Activated B cell treated with CpG ODN at 0.5 μM for 24 hours (primary cell): ENCODE data around the gene ARHGAP15. TPM values are rescaled to one million over a fixed set of nuclear protein-coding genes. Genes with fewer than 3 reads are reported as not detected.

ENCODE experiments used
- ATAC-seq: fragments of 200-7000 bp; cut with Tn5 transposase; one replicate; pipeline ENCODE4 v1.10.0; 2021; ENCODE audit warnings: low read depth, mild to moderate bottlenecking, moderate library complexity
- CTCF ChIA-PET: fragments of 350-600 bp; sonication (Branson Sonifier 250); formaldehyde crosslinking; loops from one replicate; lab custom pipeline; 2021; ENCODE audit warnings: antibody characterized with exemption; lab: Charles Lee
- POLR2A ChIA-PET: fragments of 350-600 bp; sonication (Branson Sonifier 250); formaldehyde crosslinking; loops from one replicate; lab custom pipeline; 2021; ENCODE audit warnings: antibody characterized with exemption; lab: Charles Lee
- DNase-seq: peaks from one replicate; pipeline ENCODE4 v3.0.0; 2022
- H3K27ac Mint-ChIP-seq: one replicate; pipeline ENCODE4 v1.8.0; 2020; ENCODE audit warnings: mixed read lengths
- H3K27me3 Mint-ChIP-seq: one replicate; pipeline ENCODE4 v1.8.0; 2021; ENCODE audit warnings: mixed read lengths
- H3K36me3 Mint-ChIP-seq: one replicate; pipeline ENCODE4 v1.8.0; 2021; ENCODE audit warnings: low read depth, mixed read lengths
- H3K4me1 Mint-ChIP-seq: one replicate; pipeline ENCODE4 v1.8.0; 2021; ENCODE audit warnings: mixed read lengths
- H3K4me3 Mint-ChIP-seq: one replicate; pipeline ENCODE4 v1.8.0; 2020; ENCODE audit warnings: mild to moderate bottlenecking, mixed read lengths
- H3K9me3 Mint-ChIP-seq: one replicate; pipeline ENCODE4 v1.8.0; 2020; ENCODE audit warnings: mixed read lengths
- CTCF ChIP-seq: fragments of 200-600 bp; IDR thresholded peaks from one replicate; pipeline ENCODE4 v1.8.0; 2022; ENCODE audit warnings: antibody characterized with exemption, mild to moderate bottlenecking
- intact Hi-C: fragments of 100-400 bp; cut with micrococcal nuclease; formaldehyde crosslinking; loops from one replicate; pipeline ENCODE4 v1.15.1; 2024
- total RNA-seq: library from RNA; stranded (reverse); gene quantifications from 2 replicates; pipeline ENCODE4 v1.2.3, GENCODE V29; 2022

ARHGAP15 gene
- total RNA-seq, 1 donor from 2014 or later, result 112 TPM

- TF ChIP-seq CTCF, result no peak
- POLR2A ChIA-PET, result no interaction called here
- ATAC-seq (no peak), DNase-seq (no peak)
- no peak overlapping the region for H3K27ac Mint-ChIP-seq
- intact Hi-C loops, result no loop called here
- peaks cover 10% of the 10 kb centered on the region for H3K4me1 Mint-ChIP-seq
- H3K9me3 Mint-ChIP-seq, result no peaks in the 10 kb centered on the region
- H3K4me3 Mint-ChIP-seq, result no peak overlapping the region
- CTCF ChIA-PET, result no interaction called here
- H3K36me3 Mint-ChIP-seq, result no peaks in the 10 kb centered on the region
- no peaks in the 10 kb centered on the region for H3K27me3 Mint-ChIP-seq
Observed at GRCh38 chr2:143802242-143802641, 673.0 kb downstream of the ARHGAP15 start.

GRCh38 chr2:143802871-143803650 lies 673.8 kb downstream of the ARHGAP15 start:
- CTCF ChIA-PET, result no interaction called here
- POLR2A ChIA-PET, result interaction anchor here (0.7 kb wide), 2 partner anchors 179 to 261 kb away, joined by 3 to 6 read pairs; no protein-coding TSS in a partner anchor

DNA sequence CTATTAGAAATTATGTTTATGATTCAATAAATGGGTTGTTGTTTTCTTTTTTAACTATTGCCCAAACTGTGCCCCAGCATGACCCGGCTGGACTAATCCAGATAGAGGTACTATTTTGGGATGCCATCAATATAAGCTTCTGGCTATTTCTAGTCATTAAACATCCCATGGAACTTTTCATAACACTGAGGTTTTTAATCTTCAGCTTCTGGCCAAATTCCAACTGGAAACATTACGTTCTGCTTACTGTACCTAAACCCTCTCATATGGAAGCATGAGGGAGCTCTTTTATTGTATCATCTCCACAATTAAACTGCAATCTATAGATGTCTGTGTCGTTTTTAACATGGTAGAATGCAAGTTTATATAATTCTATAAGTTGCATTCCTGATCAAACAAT lies 674.7 kb downstream of the ARHGAP15 start:
- CTCF ChIA-PET, result no interaction called here
- H3K9me3 Mint-ChIP-seq, result no peaks in the 10 kb centered on the region
- H3K27ac Mint-ChIP-seq, result no peak overlapping the region
- no peaks in the 10 kb centered on the region for H3K36me3 Mint-ChIP-seq
- no peaks in the 10 kb centered on the region for H3K27me3 Mint-ChIP-seq
- POLR2A ChIA-PET, result no interaction called here
- DNase-seq (no peak), ATAC-seq (no peak)
- no peak for TF ChIP-seq CTCF
- H3K4me1 Mint-ChIP-seq, result peaks cover 10% of the 10 kb centered on the region
- intact Hi-C loops, result no loop called here
- H3K4me3 Mint-ChIP-seq, result no peak overlapping the region

More at GRCh38 chr2:143802871-143803650, 673.8 kb downstream of the ARHGAP15 start:
- H3K9me3 Mint-ChIP-seq, result no peaks in the 10 kb centered on the region
- intact Hi-C loops, result no loop called here
- no peak for TF ChIP-seq CTCF
- no peaks in the 10 kb centered on the region for H3K27me3 Mint-ChIP-seq
- peak; percentile 31 for ATAC-seq
- peaks cover 10% of the 10 kb centered on the region for H3K4me1 Mint-ChIP-seq
- H3K4me3 Mint-ChIP-seq, result peak overlapping the region; percentile 16
- no peak overlapping the region for H3K27ac Mint-ChIP-seq
- DNase-seq, result no peak
- no peaks in the 10 kb centered on the region for H3K36me3 Mint-ChIP-seq

GRCh38 chr2:143805666-143806065 lies 676.4 kb downstream of the ARHGAP15 start:
- H3K4me1 Mint-ChIP-seq, result peaks cover 10% of the 10 kb centered on the region
- TF ChIP-seq CTCF, result no peak

DNA sequence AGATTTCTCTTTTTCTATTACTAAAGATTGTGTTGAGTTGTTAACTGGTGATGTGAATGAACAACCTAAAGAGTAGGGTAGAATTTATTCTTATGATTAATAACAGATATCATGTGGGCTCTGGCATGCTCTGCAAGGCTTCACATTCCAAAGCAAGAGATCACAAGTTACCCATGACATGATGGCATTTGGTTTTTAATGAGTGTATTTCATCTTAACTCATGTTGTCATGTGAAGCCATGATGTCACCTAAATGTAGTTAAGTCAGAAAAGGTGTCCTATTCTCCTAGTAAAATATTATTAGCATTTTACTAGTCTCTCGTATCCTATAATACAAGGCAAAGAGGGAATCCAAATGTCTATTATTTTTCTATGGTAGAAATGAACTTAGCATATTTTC lies 678.0 kb downstream of the ARHGAP15 start:
- intact Hi-C loops, result no loop called here
- ChIA-PET POLR2A (no interaction called here), CTCF (no interaction called here)
- no peak for ATAC-seq
- H3K4me3 Mint-ChIP-seq, result no peak overlapping the region
- H3K4me1 Mint-ChIP-seq, result peaks cover 10% of the 10 kb centered on the region
- H3K36me3 Mint-ChIP-seq, result no peaks in the 10 kb centered on the region
- no peak for DNase-seq
- H3K27me3 Mint-ChIP-seq, result no peaks in the 10 kb centered on the region
- TF ChIP-seq CTCF, result no peak
- no peaks in the 10 kb centered on the region for H3K9me3 Mint-ChIP-seq
- H3K27ac Mint-ChIP-seq, result no peak overlapping the region

More at GRCh38 chr2:143805666-143806065, 676.4 kb downstream of the ARHGAP15 start:
- H3K4me3 Mint-ChIP-seq, result no peak overlapping the region
- ChIA-PET CTCF (no interaction called here), POLR2A (no interaction called here)
- H3K9me3 Mint-ChIP-seq, result no peaks in the 10 kb centered on the region
- no peak overlapping the region for H3K27ac Mint-ChIP-seq
- H3K36me3 Mint-ChIP-seq, result no peaks in the 10 kb centered on the region
- intact Hi-C loops, result no loop called here
- no peak for DNase-seq
- ATAC-seq, result no peak
- no peaks in the 10 kb centered on the region for H3K27me3 Mint-ChIP-seq
